ENCODE measurements around the gene TMEM175. TPM values are rescaled to one million over a fixed set of nuclear protein-coding genes. Genes with fewer than 3 reads are reported as not detected.

TMEM175 gene
- total and polyA plus RNA-seq, 2 of the 13 experiments (the other 11 are each of a cell fraction or from before 2014, with no cell fraction given): 5.1 to 9.9 TPM

- Histone ChIP-seq H3K27ac (ENCODE audit: extremely low read length, insufficient read depth, low read length) (no peak overlapping the region), H2AFZ (ENCODE audit: low read length) (no peak overlapping the region), H3K9ac (ENCODE audit: insufficient read depth, low read depth, low read length) (no peak overlapping the region), H4K20me1 (ENCODE audit: insufficient read depth, low read length) (peaks cover 3% of the 10 kb centered on the region; the same call in 1 of the 2 replicates), H3K4me1 (ENCODE audit: insufficient read depth, low read length) (peaks cover 10% of the 10 kb centered on the region), H3K36me3 (replicated peaks in 1 of 2; ENCODE audit: control insufficient read depth in 1 of 2, insufficient read depth in 2 of 2, low read length in 2 of 2) (0 out of 5 replicates have a peak, but pooled peaks cover 0 to 1% of the 10 kb centered on the region in 2 experiments), H3K4me2 (ENCODE audit: low read depth, low read length) (no peak overlapping the region), H3K9me3 (ENCODE audit: low read length) (no peaks in the 10 kb centered on the region), H3K27me3 (ENCODE audit: control insufficient read depth in 1 of 2, insufficient read depth in 2 of 2, low read length in 2 of 2) (no peaks in the 10 kb centered on the region), H3K4me3 (replicated peaks in 1 of 3; ENCODE audit: insufficient read depth in 1 of 3, low read depth in 2 of 3, low read length in 3 of 3) (no peak overlapping the region), H3K79me2 (ENCODE audit: insufficient read depth, low read length) (no peaks in the 10 kb centered on the region)
- FAIRE-seq (no peak), ATAC-seq (no peak), DNase-seq (ENCODE audit: low spot score) (no peak)
- 97% methylated on average over 45 of the region's 76 CpGs for whole genome bisulfite sequencing (ENCODE audit: low lambda C conversion rate)
- in situ Hi-C loops (cut with HindIII; ENCODE audit: extremely low pct_ligation_motif_present, low pct_unique_long_range_greater_than_20kb) (no loop called here), intact Hi-C loops (cut with micrococcal nuclease; ENCODE audit: unreplicated experiment) (no loop called here)
- ChIA-PET CTCF (ENCODE audit: low intra/inter-chr PET ratio, low total read pairs) (no interaction called here), POLR2A (no interaction called here)
- no TSS peak for BruUV-seq (replicated peaks)
- no peak for TF ChIP-seq ZBTB40 (IDR thresholded peaks at IDR 0.05)
- TF ChIP-seq ZBTB40 (CRISPR knock-in tag; IDR thresholded peaks at IDR 0.05): no peak
- TF ChIP-seq, protein P1, sequence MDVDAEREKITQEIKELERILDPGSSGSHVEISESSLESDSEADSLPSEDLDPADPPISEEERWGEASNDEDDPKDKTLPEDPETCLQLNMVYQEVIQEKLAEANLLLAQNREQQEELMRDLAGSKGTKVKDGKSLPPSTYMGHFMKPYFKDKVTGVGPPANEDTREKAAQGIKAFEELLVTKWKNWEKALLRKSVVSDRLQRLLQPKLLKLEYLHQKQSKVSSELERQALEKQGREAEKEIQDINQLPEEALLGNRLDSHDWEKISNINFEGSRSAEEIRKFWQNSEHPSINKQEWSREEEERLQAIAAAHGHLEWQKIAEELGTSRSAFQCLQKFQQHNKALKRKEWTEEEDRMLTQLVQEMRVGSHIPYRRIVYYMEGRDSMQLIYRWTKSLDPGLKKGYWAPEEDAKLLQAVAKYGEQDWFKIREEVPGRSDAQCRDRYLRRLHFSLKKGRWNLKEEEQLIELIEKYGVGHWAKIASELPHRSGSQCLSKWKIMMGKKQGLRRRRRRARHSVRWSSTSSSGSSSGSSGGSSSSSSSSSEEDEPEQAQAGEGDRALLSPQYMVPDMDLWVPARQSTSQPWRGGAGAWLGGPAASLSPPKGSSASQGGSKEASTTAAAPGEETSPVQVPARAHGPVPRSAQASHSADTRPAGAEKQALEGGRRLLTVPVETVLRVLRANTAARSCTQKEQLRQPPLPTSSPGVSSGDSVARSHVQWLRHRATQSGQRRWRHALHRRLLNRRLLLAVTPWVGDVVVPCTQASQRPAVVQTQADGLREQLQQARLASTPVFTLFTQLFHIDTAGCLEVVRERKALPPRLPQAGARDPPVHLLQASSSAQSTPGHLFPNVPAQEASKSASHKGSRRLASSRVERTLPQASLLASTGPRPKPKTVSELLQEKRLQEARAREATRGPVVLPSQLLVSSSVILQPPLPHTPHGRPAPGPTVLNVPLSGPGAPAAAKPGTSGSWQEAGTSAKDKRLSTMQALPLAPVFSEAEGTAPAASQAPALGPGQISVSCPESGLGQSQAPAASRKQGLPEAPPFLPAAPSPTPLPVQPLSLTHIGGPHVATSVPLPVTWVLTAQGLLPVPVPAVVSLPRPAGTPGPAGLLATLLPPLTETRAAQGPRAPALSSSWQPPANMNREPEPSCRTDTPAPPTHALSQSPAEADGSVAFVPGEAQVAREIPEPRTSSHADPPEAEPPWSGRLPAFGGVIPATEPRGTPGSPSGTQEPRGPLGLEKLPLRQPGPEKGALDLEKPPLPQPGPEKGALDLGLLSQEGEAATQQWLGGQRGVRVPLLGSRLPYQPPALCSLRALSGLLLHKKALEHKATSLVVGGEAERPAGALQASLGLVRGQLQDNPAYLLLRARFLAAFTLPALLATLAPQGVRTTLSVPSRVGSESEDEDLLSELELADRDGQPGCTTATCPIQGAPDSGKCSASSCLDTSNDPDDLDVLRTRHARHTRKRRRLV (CRISPR knock-in tag; IDR thresholded peaks at IDR 0.05): no peak
- TF ChIP-seq ZNF124 (CRISPR knock-in tag; IDR thresholded peaks at IDR 0.05): no peak
- TF ChIP-seq, protein P2, sequence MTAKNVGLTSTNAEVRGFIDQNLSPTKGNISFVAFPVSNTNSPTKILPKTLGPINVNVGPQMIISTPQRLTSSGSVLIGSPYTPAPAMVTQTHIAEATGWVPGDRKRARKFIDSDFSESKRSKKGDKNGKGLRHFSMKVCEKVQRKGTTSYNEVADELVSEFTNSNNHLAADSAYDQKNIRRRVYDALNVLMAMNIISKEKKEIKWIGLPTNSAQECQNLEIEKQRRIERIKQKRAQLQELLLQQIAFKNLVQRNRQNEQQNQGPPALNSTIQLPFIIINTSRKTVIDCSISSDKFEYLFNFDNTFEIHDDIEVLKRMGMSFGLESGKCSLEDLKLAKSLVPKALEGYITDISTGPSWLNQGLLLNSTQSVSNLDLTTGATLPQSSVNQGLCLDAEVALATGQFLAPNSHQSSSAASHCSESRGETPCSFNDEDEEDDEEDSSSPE (CRISPR knock-in tag; IDR thresholded peaks at IDR 0.05): no peak
Observed at GRCh38 chr4:967113-968104, 35.1 kb downstream of the TMEM175 start.

All from HepG2 (cell line).